Keratinocyte (primary cell): ENCODE data around the gene PALM2AKAP2. TPM values are rescaled to one million over a fixed set of nuclear protein-coding genes. Genes with fewer than 3 reads are reported as not detected.

Experiments
- DNase-seq: peaks from one replicate; pipeline ENCODE4 v3.0.0-alpha.2; 2011; ENCODE audit warnings: low read depth, missing footprints, low spot score
- FAIRE-seq: peaks from 2 replicates; lab custom pipeline; 2011; peaks lifted over from hg19 to GRCh38; lab: Jason Lieb, UNC
- H2AFZ ChIP-seq: 2 replicates; pipeline ENCODE4 v1.6.0; 2012; ENCODE audit warnings: low read length, control low read depth, inconsistent platforms; ENCODE audit not compliant: control insufficient read depth
- H3K27ac ChIP-seq: 2 replicates; pipeline ENCODE4 v1.5.1; 2011; ENCODE audit warnings: low read length; ENCODE audit not compliant: control insufficient read depth, insufficient read depth
- H3K27me3 ChIP-seq: 3 replicates; pipeline ENCODE4 v1.6.0; 2011; ENCODE audit warnings: low read length; ENCODE audit not compliant: control insufficient read depth, insufficient read depth; ENCODE audit errors: extremely low read depth
- H3K36me3 ChIP-seq, 2 experiments: 2 replicates in 1 of 2; 3 replicates in 1 of 2; pipeline ENCODE4 v1.5.1; 2011; ENCODE audit warnings: low read length in 2 of 2, mild to moderate bottlenecking in 1 of 2; ENCODE audit not compliant: control insufficient read depth in 2 of 2, insufficient read depth in 2 of 2; ENCODE audit errors: extremely low read depth in 1 of 2
- H3K4me1 ChIP-seq: 3 replicates; pipeline ENCODE4 v1.5.1; 2011; ENCODE audit warnings: low read length; ENCODE audit not compliant: control insufficient read depth, insufficient read depth; ENCODE audit errors: extremely low read depth
- H3K4me2 ChIP-seq: 3 replicates; pipeline ENCODE4 v1.6.0; 2011; ENCODE audit warnings: low read depth, low read length; ENCODE audit not compliant: control insufficient read depth, insufficient read depth; ENCODE audit errors: extremely low read depth
- H3K4me3 ChIP-seq, 3 experiments: fragments of 200-600 bp in 1 of 3; sonication (generic) in 1 of 3; 2 replicates in 2 of 3; 3 replicates in 1 of 3; pipeline ENCODE4 v1.5.1; 2011 to 2016; ENCODE audit warnings: low read length in 3 of 3, mild to moderate bottlenecking in 3 of 3, control low read depth in 2 of 3, inconsistent platforms in 1 of 3, low read depth in 1 of 3, mixed read lengths in 1 of 3, mixed run types in 1 of 3, moderate library complexity in 1 of 3; ENCODE audit not compliant: control insufficient read depth in 2 of 3, insufficient read depth in 2 of 3; ENCODE audit errors: extremely low read depth in 1 of 3
- H3K79me2 ChIP-seq: 2 replicates; pipeline ENCODE4 v1.6.0; 2012; ENCODE audit warnings: low read length; ENCODE audit not compliant: control insufficient read depth, insufficient read depth
- H3K9ac ChIP-seq: 3 replicates; pipeline ENCODE4 v1.6.0; 2011; ENCODE audit warnings: low read length; ENCODE audit not compliant: control insufficient read depth, insufficient read depth; ENCODE audit errors: extremely low read depth
- H3K9me1 ChIP-seq: 3 replicates; pipeline ENCODE4 v1.6.0; 2011; ENCODE audit warnings: low read length; ENCODE audit not compliant: control insufficient read depth, insufficient read depth; ENCODE audit errors: extremely low read depth
- H3K9me3 ChIP-seq: 2 replicates; pipeline ENCODE4 v1.5.1; 2012; ENCODE audit warnings: low read depth, low read length; ENCODE audit not compliant: control insufficient read depth
- H4K20me1 ChIP-seq: 3 replicates; pipeline ENCODE4 v1.6.0; 2011; ENCODE audit warnings: low read length; ENCODE audit not compliant: control insufficient read depth, insufficient read depth; ENCODE audit errors: extremely low read depth
- CTCF ChIP-seq, 3 experiments: IDR thresholded peaks in 1 of 3; conservative IDR thresholded peaks in 1 of 3; optimal IDR thresholded peaks in 1 of 3; 2 replicates in 2 of 3; 3 replicates in 1 of 3; pipeline versions ENCODE3 to v1.5.1; 2011; ENCODE audit warnings: low read length in 3 of 3, mild to moderate bottlenecking in 3 of 3, moderate library complexity in 2 of 3, control low read depth in 1 of 3, inconsistent platforms in 1 of 3; ENCODE audit not compliant: insufficient read depth in 2 of 3; ENCODE audit errors: extremely low read depth in 1 of 3
- EZH2 ChIP-seq: IDR thresholded peaks from one replicate; pipeline ENCODE4 v1.6.1; 2012; ENCODE audit warnings: inconsistent platforms, mild to moderate bottlenecking, low read length, moderate library complexity
- dilution Hi-C: fragments of 300-500 bp; cut with MboI; formaldehyde crosslinking; loops from one replicate; pipeline ENCODE4 v1.7.0; 2020; ENCODE audit warnings: low sequenced_read_pairs; ENCODE audit not compliant: extremely low pct_ligation_motif_present
- polyA minus RNA-seq, 3 experiments: library from RNA; depleted of rRNA, polyadenylated mRNA; stranded (reverse); fragments of >200 nt; gene quantifications; 1 replicate in 1 of 3; 2 replicates in 1 of 3; 3 replicates in 1 of 3; pipeline ENCODE4 v1.2.3, GENCODE V29; 2011
- polyA plus RNA-seq, 5 experiments: library from polyadenylated mRNA; depleted of rRNA in 3 of 5; stranded (reverse) in 3 of 5; stranded (forward) in 1 of 5; unstranded in 1 of 5; fragments of >200 nt; gene quantifications; 1 replicate in 1 of 5; 2 replicates in 3 of 5; 3 replicates in 1 of 5; pipeline versions ENCODE4 v1.2.1 to v1.2.3, GENCODE V29; 2011 to 2012; ENCODE audit warnings: missing spikeins in 2 of 5, low read depth in 1 of 5, low replicate concordance in 1 of 5

The PALM2AKAP2 gene
- polyA plus RNA-seq (2.3 to 8.1 TPM (median 3.6 TPM) in 3 replicates), polyA minus RNA-seq (1.1 to 4.2 TPM (median 3.0 TPM) in 3 replicates)
- 3.6 TPM for polyA plus RNA-seq (2011; ENCODE audit: low read depth)
- polyA plus RNA-seq (2011; cell fraction: cytosol; rRNA removed), result 3.4 and 3.5 TPM in 2 replicates
- 6.8 and 6.9 TPM in 2 replicates for polyA plus RNA-seq (2011; cell fraction: nucleus; rRNA removed)
- 0.08 and 10.0 TPM in 2 replicates for polyA plus RNA-seq (2012; ENCODE audit: low replicate concordance)
- polyA minus RNA-seq (2011; cell fraction: cytosol; rRNA and poly(A)+ RNA removed), result 6.9 TPM
- 5.3 and 14.3 TPM in 2 replicates for polyA minus RNA-seq (2011; cell fraction: nucleus; rRNA and poly(A)+ RNA removed)

- H3K27me3 ChIP-seq, result no peaks in the 10 kb centered on the region
- H3K9ac ChIP-seq, result peak within 1 kb of the TSS; percentile 70
- TF ChIP-seq EZH2 (no peak), CTCF (optimal IDR thresholded peaks at IDR 0.05 in 1 of 3, IDR thresholded peaks at IDR 0.05 in 1 of 3, conservative IDR thresholded peaks at IDR 0.05 in 1 of 3; ENCODE audit: extremely low read depth in 1 of 3, insufficient read depth in 2 of 3, low read length in 3 of 3) (peak; percentile 12 to 74 (median 18))
- no peaks in the 10 kb centered on the region for H3K36me3 ChIP-seq
- H3K4me3 ChIP-seq, result peak within 1 kb of the TSS; percentile 62 to 92 (median 84)
- H3K9me3 ChIP-seq, result no peaks in the 10 kb centered on the region
- FAIRE-seq (no peak), DNase-seq (no peak)
- no peaks in the 10 kb centered on the region for H3K9me1 ChIP-seq
- H2AFZ ChIP-seq, result peak within 1 kb of the TSS; percentile 74
- peak within 1 kb of the TSS; percentile 93 for H3K4me2 ChIP-seq
- H3K4me1 ChIP-seq, result peaks cover 29% of the 10 kb centered on the region
- dilution Hi-C loops, result no loop called here
- no peaks in the 10 kb centered on the region for H4K20me1 ChIP-seq
- peaks cover 20% of the 10 kb centered on the region for H3K79me2 ChIP-seq
- peak within 1 kb of the TSS; percentile 39 for H3K27ac ChIP-seq
Observed at GRCh38 chr9:109779711-109780452, at the start of gene PALM2AKAP2. TSS of gene PALM2AKAP2 (plus strand) at chr9:109780198. CDS start at chr9:109780489, 291 bp downstream.

GRCh38 chr9:109730228-109730627 lies 49.8 kb upstream of the PALM2AKAP2 start:
- Histone ChIP-seq H3K36me3 (no peaks in the 10 kb centered on the region), H3K4me3 (no peak overlapping the region), H3K27ac (no peak overlapping the region), H3K27me3 (peaks cover 12% of the 10 kb centered on the region), H3K9ac (no peak overlapping the region), H3K9me3 (no peaks in the 10 kb centered on the region), H3K4me2 (peak overlapping the region; percentile 44), H3K79me2 (no peaks in the 10 kb centered on the region), H3K9me1 (no peaks in the 10 kb centered on the region), H4K20me1 (no peaks in the 10 kb centered on the region), H3K4me1 (peaks cover 22% of the 10 kb centered on the region), H2AFZ (no peak overlapping the region)
- dilution Hi-C loops, result no loop called here
- peak; percentile 77 for FAIRE-seq
- DNase-seq, result no peak
- TF ChIP-seq CTCF (optimal IDR thresholded peaks at IDR 0.05 in 1 of 3, IDR thresholded peaks at IDR 0.05 in 1 of 3, conservative IDR thresholded peaks at IDR 0.05 in 1 of 3; ENCODE audit: extremely low read depth in 1 of 3, insufficient read depth in 2 of 3, low read length in 3 of 3) (no peak), EZH2 (no peak)
